Fibroblast of the aortic adventitia (primary cell): Measurements from ENCODE around the gene ADAMTS12. TPM values are rescaled to one million over a fixed set of nuclear protein-coding genes. Genes with fewer than 3 reads are reported as not detected.
A peak's percentile ranks its signal among the peaks of the same experiment; 100 is the strongest.

Experiments
- DNase-seq: peaks from one replicate; pipeline ENCODE4 v3.0.0-alpha.2; 2010; ENCODE audit warnings: low read depth
- H3K4me3 ChIP-seq: 2 replicates; pipeline ENCODE4 v1.5.1; 2011; ENCODE audit warnings: low read depth, mild to moderate bottlenecking, control low read depth, low read length, moderate library complexity
- CTCF ChIP-seq: IDR thresholded peaks from 2 replicates; pipeline ENCODE4 v1.5.1; 2011; ENCODE audit warnings: mild to moderate bottlenecking, low read length, control low read depth, inconsistent platforms; ENCODE audit not compliant: insufficient read depth
- total RNA-seq: library from RNA; depleted of rRNA; stranded (reverse); fragments of >200 nt; gene quantifications from 2 replicates; pipeline ENCODE4 v1.2.3, GENCODE V29; 2012; ENCODE audit warnings: low replicate concordance

ADAMTS12 gene
- total RNA-seq, 1 donor, result 13.0 TPM

GRCh38 chr5:33890131-33891032 lies 1.4 kb downstream of the ADAMTS12 start:
- TF ChIP-seq CTCF, result peak; percentile 62
- peak; percentile 41 for DNase-seq
- peak overlapping the region; percentile 78 for H3K4me3 ChIP-seq

- peak; percentile 83 for DNase-seq
- TF ChIP-seq CTCF, result no peak
- peak overlapping the region; percentile 23 for H3K4me3 ChIP-seq
Observed at GRCh38 chr5:33888587-33888986, 3.2 kb downstream of the ADAMTS12 start.

GRCh38 chr5:33887268-33887667 lies 4.5 kb downstream of the ADAMTS12 start:
- no peak for TF ChIP-seq CTCF
- no peak for DNase-seq
- no peak overlapping the region for H3K4me3 ChIP-seq

- no peak overlapping the region for H3K4me3 ChIP-seq
- no peak for DNase-seq
- no peak for TF ChIP-seq CTCF
Observed at GRCh38 chr5:33886283-33886682, 5.5 kb downstream of the ADAMTS12 start.

- no peak for TF ChIP-seq CTCF
- no peak overlapping the region for H3K4me3 ChIP-seq
- no peak for DNase-seq
Observed at GRCh38 chr5:33885679-33886078, 6.1 kb downstream of the ADAMTS12 start.

GRCh38 chr5:33883482-33883881 lies 8.3 kb downstream of the ADAMTS12 start:
- TF ChIP-seq CTCF, result no peak
- no peak for DNase-seq
- H3K4me3 ChIP-seq, result no peak overlapping the region
